Endothelial cell of umbilical vein (primary cell): ENCODE data around the gene MTA2. TPM values are rescaled to one million over a fixed set of nuclear protein-coding genes. Genes with fewer than 3 reads are reported as not detected.
A peak's percentile ranks its signal among the peaks of the same experiment; 100 is the strongest.
"Not testable (repeated sequence)": the region's sequence is repeated elsewhere in the genome, so short reads cannot be mapped to it uniquely, and the experiment has no call there.

Experiments
- BruUV-seq: library from RNA; stranded (reverse); fragments of 400-500 nt; replicated peaks from 2 replicates; lab custom pipeline; 2021; lab: Mats Ljungman, UMichigan
- CTCF ChIA-PET: fragments of 300-600, 350-600 bp; sonication (Branson Sonifier 250); formaldehyde crosslinking; loops from one replicate; lab custom pipeline; 2021; ENCODE audit warnings: antibody characterized with exemption, inconsistent platforms; lab: Charles Lee
- POLR2A ChIA-PET: fragments of 300-600, 350-600 bp; sonication (Branson Sonifier 250); formaldehyde crosslinking; loops from one replicate; lab custom pipeline; 2021; ENCODE audit warnings: antibody characterized with exemption, inconsistent platforms; lab: Charles Lee
- DNase-seq: peaks from one replicate; pipeline ENCODE4 v3.0.0-alpha.2; 2011; ENCODE audit warnings: low read depth, low spot score
- FAIRE-seq: peaks from 2 replicates; lab custom pipeline; 2011; peaks lifted over from hg19 to GRCh38; lab: Jason Lieb, UNC
- H2AFZ ChIP-seq: 2 replicates; pipeline ENCODE4 v1.6.0; 2012; ENCODE audit warnings: low read depth, low read length, control low read depth, inconsistent platforms
- H3K27ac ChIP-seq: 2 replicates; pipeline ENCODE4 v1.5.1; 2011; ENCODE audit warnings: low read depth, mild to moderate bottlenecking, control low read depth, low read length, moderate library complexity; ENCODE audit not compliant: insufficient read depth
- H3K27me3 ChIP-seq, 2 experiments: 2 replicates each; pipeline versions ENCODE4 v1.6.0 to v1.6.1; 2011; ENCODE audit warnings: low read length in 2 of 2, mixed read lengths in 1 of 2; ENCODE audit not compliant: control insufficient read depth in 2 of 2, insufficient read depth in 2 of 2
- H3K36me3 ChIP-seq, 2 experiments: 2 replicates in 1 of 2; 3 replicates in 1 of 2; pipeline ENCODE4 v1.5.1; 2011; ENCODE audit warnings: low read length in 2 of 2, mild to moderate bottlenecking in 1 of 2, moderate library complexity in 1 of 2; ENCODE audit not compliant: control insufficient read depth in 2 of 2, insufficient read depth in 2 of 2; ENCODE audit errors: extremely low read depth in 1 of 2
- H3K4me1 ChIP-seq: 3 replicates; pipeline ENCODE4 v1.5.1; 2011; ENCODE audit warnings: mild to moderate bottlenecking, low read length; ENCODE audit not compliant: control insufficient read depth, insufficient read depth; ENCODE audit errors: extremely low read depth
- H3K4me2 ChIP-seq: 2 replicates; pipeline ENCODE4 v1.6.1; 2011; ENCODE audit warnings: low read length, control low read depth, mixed read lengths; ENCODE audit not compliant: insufficient read depth
- H3K4me3 ChIP-seq, 3 experiments: fragments of 200-600 bp in 1 of 3; sonication (generic), shearing (Covaris generic) in 1 of 3; replicated peaks in 1 of 3; 2 replicates each; pipeline ENCODE4 v1.5.1; 2011 to 2016; ENCODE audit warnings: control low read depth in 3 of 3, low read length in 3 of 3, mild to moderate bottlenecking in 2 of 3, inconsistent platforms in 1 of 3, low read depth in 1 of 3, moderate library complexity in 1 of 3; ENCODE audit not compliant: insufficient read depth in 1 of 3
- H3K79me2 ChIP-seq: 2 replicates; pipeline ENCODE4 v1.6.0; 2012; ENCODE audit warnings: low read length, inconsistent platforms; ENCODE audit not compliant: control insufficient read depth, insufficient read depth
- H3K9ac ChIP-seq: replicated peaks from 2 replicates; pipeline ENCODE3; 2011; ENCODE audit warnings: low read length, control low read depth; ENCODE audit not compliant: insufficient read depth; ENCODE audit errors: extremely low read depth
- H3K9me1 ChIP-seq: replicated peaks from 3 replicates; pipeline ENCODE4 v1.6.0; 2011; ENCODE audit warnings: mild to moderate bottlenecking, low read length; ENCODE audit not compliant: control insufficient read depth, insufficient read depth; ENCODE audit errors: extremely low read depth
- H3K9me3 ChIP-seq: replicated peaks from 2 replicates; pipeline ENCODE4 v1.5.1; 2012; ENCODE audit warnings: low read length, inconsistent platforms; ENCODE audit not compliant: control insufficient read depth, insufficient read depth
- H4K20me1 ChIP-seq: replicated peaks from 2 replicates; pipeline ENCODE3; 2011; ENCODE audit warnings: mild to moderate bottlenecking, low read length; ENCODE audit not compliant: control insufficient read depth, insufficient read depth; ENCODE audit errors: extremely low read depth
- GATA2 ChIP-seq: IDR thresholded peaks from 2 replicates; pipeline ENCODE4 v1.7.0; 2011; ENCODE audit warnings: low read depth, mild to moderate bottlenecking, moderate library complexity, mixed read lengths, low read length; ENCODE audit not compliant: insufficient read length, insufficient read depth
- MAX ChIP-seq: IDR thresholded peaks from 2 replicates; pipeline ENCODE4 v1.6.1; 2011; ENCODE audit not compliant: insufficient read depth, insufficient read length
- MYC ChIP-seq: IDR thresholded peaks from one replicate; pipeline ENCODE4 v1.6.1; 2011; ENCODE audit warnings: mild to moderate bottlenecking, low read depth, low read length
- POLR2A ChIP-seq: IDR thresholded peaks from 2 replicates; pipeline ENCODE4 v1.6.1; 2012; ENCODE audit warnings: low read depth, mild to moderate bottlenecking, control low read depth, low read length
- POLR2AphosphoS5 ChIP-seq: IDR thresholded peaks from 2 replicates; pipeline ENCODE4 v1.6.1; 2012; ENCODE audit warnings: low read depth, mild to moderate bottlenecking, control low read depth, low read length, moderate library complexity; ENCODE audit not compliant: insufficient read depth
- dilution Hi-C: fragments of 300-500 bp; cut with MboI; formaldehyde crosslinking; loops from one replicate; pipeline ENCODE4 v1.15.0; 2019; ENCODE audit warnings: low sequenced_read_pairs; ENCODE audit not compliant: extremely low pct_ligation_motif_present
- intact Hi-C: fragments of 100-400 bp; cut with micrococcal nuclease; formaldehyde crosslinking; loops from one replicate; pipeline ENCODE4 v1.10.0; 2022
- polyA plus RNA-seq, 4 experiments: library from polyadenylated mRNA; depleted of rRNA in 3 of 4; stranded (reverse) in 3 of 4; unstranded in 1 of 4; fragments of >200 nt; gene quantifications; 2 replicates each; pipeline versions ENCODE4 v1.2.1 to v1.2.3, GENCODE V29; 2011 to 2012; ENCODE audit warnings: missing spikeins in 1 of 4
- total RNA-seq: library from RNA; stranded (reverse); gene quantifications from 2 replicates; pipeline ENCODE4 v1.2.3, GENCODE V29; 2021

MTA2 gene
- total and polyA plus RNA-seq, 2 donors (not counting 3 experiments of a cell fraction or from before 2014, with no cell fraction given): 40.4 to 166 TPM

- FAIRE-seq: peak; percentile 64
- Histone ChIP-seq H3K9me1 (no peaks in the 10 kb centered on the region), H4K20me1 (no peaks in the 10 kb centered on the region), H3K4me3 (peak overlapping the region; percentile 51 to 85 (median 70)), H3K36me3 (peaks cover 21 to 24% of the 10 kb centered on the region in 2 experiments), H3K79me2 (peaks cover 78% of the 10 kb centered on the region), H2AFZ (no peak overlapping the region), H3K27me3 (no peaks in the 10 kb centered on the region), H3K9me3 (no peaks in the 10 kb centered on the region), H3K9ac (peak overlapping the region; percentile 95), H3K27ac (no peak overlapping the region), H3K4me1 (peaks cover 51% of the 10 kb centered on the region), H3K4me2 (peak overlapping the region; percentile 92)
- ChIA-PET POLR2A (interaction anchor here (5.7 kb wide), 1 partner anchor 20 kb away, joined by 75 read pairs; the partner anchor contains the start of gene TUT1), CTCF (interaction anchor here (1.0 to 4.2 kb wide), 3 partner anchors 11 to 148 kb away, joined by 3 to 26 read pairs (median 3); no protein-coding TSS in a partner anchor)
- no TSS peak for BruUV-seq
- dilution Hi-C loops (no loop called here), intact Hi-C loops (no loop called here)
- no peak for DNase-seq
- TF ChIP-seq POLR2A (no peak), GATA2 (no peak), MYC (no peak), MAX (no peak)
These were observed 29.2 kb downstream of the MTA2 start for GRCh38 chr11:62572431-62572830.

GRCh38 chr11:62571493-62571892 is 30.2 kb downstream of the MTA2 start:
- H3K9me1 ChIP-seq, DNase-seq, H3K27ac ChIP-seq, H2AFZ ChIP-seq, BruUV-seq, H3K4me3 ChIP-seq, H3K9ac ChIP-seq, H3K9me3 ChIP-seq, POLR2A ChIA-PET, H4K20me1 ChIP-seq, dilution Hi-C loops, H3K27me3 ChIP-seq, intact Hi-C loops: not testable (repeated sequence)
- TF ChIP-seq POLR2AphosphoS5: peak; percentile 3
- Histone ChIP-seq H3K4me2 (peak overlapping the region; percentile 92), H3K4me1 (peaks cover 41% of the 10 kb centered on the region), H3K79me2 (peaks cover 87% of the 10 kb centered on the region), H3K36me3 (peaks cover 27 to 28% of the 10 kb centered on the region in 2 experiments)
- CTCF ChIA-PET: interaction anchor here (1.3 to 4.2 kb wide), 2 partner anchors 11 to 147 kb away, joined by 4 to 26 read pairs; no protein-coding TSS in a partner anchor
- FAIRE-seq: peak; percentile 42

- H2AFZ ChIP-seq, H3K9me1 ChIP-seq, H3K9ac ChIP-seq, POLR2A ChIA-PET, dilution Hi-C loops, BruUV-seq, DNase-seq, H3K4me3 ChIP-seq, H3K4me2 ChIP-seq, FAIRE-seq, H3K27ac ChIP-seq, H3K9me3 ChIP-seq, H3K27me3 ChIP-seq, intact Hi-C loops, H4K20me1 ChIP-seq: not testable (repeated sequence)
- Histone ChIP-seq H3K36me3 (peaks cover 27 to 33% of the 10 kb centered on the region in 2 experiments), H3K79me2 (peaks cover 90% of the 10 kb centered on the region), H3K4me1 (peaks cover 35% of the 10 kb centered on the region)
- CTCF ChIA-PET: interaction anchor here (1.3 to 4.2 kb wide), 3 partner anchors 10 to 146 kb away, joined by 4 to 26 read pairs (median 11); no protein-coding TSS in a partner anchor
These were observed 30.8 kb downstream of the MTA2 start for GRCh38 chr11:62570903-62571302.
